HEK293 (cell line): ENCODE measurements around the gene PRXL2B.

Experiments
- CTCF ChIA-PET: fragments of 350-600 bp; formaldehyde crosslinking; extraction: SDS; loops from one replicate; lab custom pipeline; 2021; ENCODE audit warnings: antibody characterized with exemption; lab: Yijun Ruan, JAX
- POLR2A ChIA-PET: fragments of 300-600 bp; formaldehyde crosslinking; extraction: SDS; loops from one replicate; lab custom pipeline; 2020; ENCODE audit warnings: antibody characterized with exemption, inconsistent platforms; lab: Yijun Ruan, JAX
- H3K27ac ChIP-seq: fragments of 200-500 bp; sonication (Bioruptor generic); 2 replicates; pipeline ENCODE4 v1.5.1; 2014; ENCODE audit warnings: low read depth, low read length, control low read depth, inconsistent platforms; ENCODE audit errors: extremely low read depth
- H3K36me3 ChIP-seq, 2 experiments: fragments of 200-500 bp in 1 of 2; sonication (Bioruptor generic) in 1 of 2; 1 replicate in 1 of 2; 2 replicates in 1 of 2; pipeline ENCODE4 v1.5.1; 2014 to 2017; ENCODE audit warnings: inconsistent platforms in 2 of 2, low read length in 2 of 2; ENCODE audit not compliant: control insufficient read depth in 2 of 2, insufficient read depth in 1 of 2
- H3K4me1 ChIP-seq: fragments of 200-500 bp; sonication (Bioruptor generic); 2 replicates; pipeline ENCODE4 v1.5.1; 2014; ENCODE audit warnings: mild to moderate bottlenecking, low read length, inconsistent platforms; ENCODE audit not compliant: control insufficient read depth, insufficient read depth
- H3K4me3 ChIP-seq: 2 replicates; pipeline ENCODE4 v1.5.1; 2011; ENCODE audit warnings: low read depth, mild to moderate bottlenecking, control low read depth, low read length, moderate library complexity
- H3K9me3 ChIP-seq: fragments of 200-500 bp; sonication (Bioruptor generic); 2 replicates; pipeline ENCODE4 v1.5.1; 2014; ENCODE audit warnings: low read depth, low read length, inconsistent platforms; ENCODE audit not compliant: control insufficient read depth, insufficient read depth
- BCL6B ChIP-seq: fragments of 450-650 bp; formaldehyde crosslinking; IDR thresholded peaks from 2 replicates; pipeline ENCODE4 v1.5.1; 2017; ENCODE audit warnings: missing biosample characterization, missing genetic modification characterization
- HOXC10 ChIP-seq: sonication (generic); formaldehyde crosslinking; IDR thresholded peaks from 2 replicates; pipeline ENCODE4 v1.8.1; 2023; ENCODE audit warnings: mild to moderate bottlenecking, missing genetic modification reagents
- IKZF3 ChIP-seq: fragments of 450-650 bp; IDR thresholded peaks from 2 replicates; pipeline ENCODE4 v1.5.0; 2018; ENCODE audit warnings: missing biosample characterization, mild to moderate bottlenecking, missing genetic modification characterization, moderate library complexity
- PATZ1 ChIP-seq: fragments of 450-650 bp; formaldehyde crosslinking; IDR thresholded peaks from 2 replicates; pipeline ENCODE4 v1.5.1; 2016; ENCODE audit warnings: missing biosample characterization, missing genetic modification characterization
- SCRT2 ChIP-seq: fragments of 450-650 bp; formaldehyde crosslinking; IDR thresholded peaks from 2 replicates; pipeline ENCODE4 v1.5.1; 2016; ENCODE audit warnings: missing biosample characterization, missing genetic modification characterization
- SP2 ChIP-seq: fragments of 450-650 bp; formaldehyde crosslinking; IDR thresholded peaks from 2 replicates; pipeline ENCODE4 v1.5.1; 2016; ENCODE audit warnings: missing biosample characterization, missing genetic modification characterization
- TSHZ1 ChIP-seq: fragments of 450-650 bp; formaldehyde crosslinking; IDR thresholded peaks from 2 replicates; pipeline ENCODE4 v1.5.1; 2016; ENCODE audit warnings: missing biosample characterization, missing genetic modification characterization, borderline replicate concordance
- YY1 ChIP-seq: fragments of 450-650 bp; formaldehyde crosslinking; IDR thresholded peaks from 2 replicates; pipeline ENCODE4 v1.5.1; 2018; ENCODE audit warnings: missing biosample characterization, missing genetic modification characterization
- YY2 ChIP-seq: fragments of 450-650 bp; formaldehyde crosslinking; IDR thresholded peaks from 2 replicates; pipeline ENCODE4 v1.5.1; 2016; ENCODE audit warnings: missing biosample characterization, missing genetic modification characterization
- ZBTB20 ChIP-seq: fragments of 450-650 bp; formaldehyde crosslinking; IDR thresholded peaks from 2 replicates; pipeline ENCODE4 v1.5.1; 2016; ENCODE audit warnings: missing biosample characterization, missing genetic modification characterization
- ZBTB7A ChIP-seq: fragments of 450-650 bp; formaldehyde crosslinking; IDR thresholded peaks from 2 replicates; pipeline ENCODE4 v1.5.1; 2016; ENCODE audit warnings: low read depth, missing biosample characterization, missing genetic modification characterization
- ZNF138 ChIP-seq: fragments of 450-650 bp; formaldehyde crosslinking; IDR thresholded peaks from 2 replicates; pipeline ENCODE4 v1.5.1; 2016; ENCODE audit warnings: missing biosample characterization, missing genetic modification characterization, borderline replicate concordance
- ZNF140 ChIP-seq: fragments of 450-650 bp; formaldehyde crosslinking; IDR thresholded peaks from 2 replicates; pipeline ENCODE4 v1.5.1; 2016; ENCODE audit warnings: missing biosample characterization, missing genetic modification characterization
- ZNF169 ChIP-seq: fragments of 450-650 bp; formaldehyde crosslinking; IDR thresholded peaks from 2 replicates; pipeline ENCODE4 v1.5.1; 2016; ENCODE audit warnings: missing biosample characterization, missing genetic modification characterization
- ZNF335 ChIP-seq: fragments of 450-650 bp; formaldehyde crosslinking; conservative IDR thresholded peaks from 2 replicates; pipeline ENCODE4 v1.5.1; 2016; ENCODE audit warnings: missing biosample characterization, missing genetic modification characterization
- ZNF600 ChIP-seq: fragments of 450-650 bp; formaldehyde crosslinking; IDR thresholded peaks from 2 replicates; pipeline ENCODE4 v1.5.1; 2016; ENCODE audit warnings: missing biosample characterization, missing genetic modification characterization
- ZNF660 ChIP-seq: fragments of 450-650 bp; IDR thresholded peaks from 2 replicates; pipeline ENCODE4 v1.5.1; 2018; ENCODE audit warnings: missing biosample characterization, mild to moderate bottlenecking, missing genetic modification characterization
- ZNF747 ChIP-seq: fragments of 450-650 bp; formaldehyde crosslinking; IDR thresholded peaks from 2 replicates; pipeline ENCODE4 v1.5.1; 2016; ENCODE audit warnings: missing biosample characterization, missing genetic modification characterization
- ZNF76 ChIP-seq: fragments of 450-650 bp; formaldehyde crosslinking; IDR thresholded peaks from 2 replicates; pipeline ENCODE4; 2016; ENCODE audit warnings: low read depth, missing biosample characterization, missing genetic modification characterization, borderline replicate concordance

The PRXL2B gene

GRCh38 chr1:2587071-2587859, 688 bp downstream of the PRXL2B start (continued):
- TF ChIP-seq ZNF335 (tag by site-specific recombination): peak; percentile 38
- no peak for TF ChIP-seq HOXC10
- TF ChIP-seq SCRT2 (tag by site-specific recombination): peak; percentile 99
- no peak for TF ChIP-seq ZNF747 (tag by site-specific recombination)
- TF ChIP-seq PATZ1 (tag by site-specific recombination): peak; percentile 80
- TF ChIP-seq ZNF169: no peak
- no peak for TF ChIP-seq ZNF660
- TF ChIP-seq TSHZ1 (tag by site-specific recombination): no peak
- no peak for TF ChIP-seq BCL6B
- no peak for TF ChIP-seq ZNF140
- TF ChIP-seq SP2 (tag by site-specific recombination): peak; percentile 29; the same call in 1 of the 2 replicates
- no peak for TF ChIP-seq IKZF3
- no peak for TF ChIP-seq ZNF76 (tag by site-specific recombination)
- peak; percentile 59; the same call in 1 of the 2 replicates for TF ChIP-seq ZBTB20
- no peak for TF ChIP-seq ZNF138
- no peak for TF ChIP-seq ZBTB7A
- peak; percentile 65 for TF ChIP-seq ZNF600 (tag by site-specific recombination)
- TF ChIP-seq, all 188 proteins: peak for 16

GRCh38 chr1:2587860-2588571, 1.4 kb downstream of the PRXL2B start:
- ChIA-PET CTCF (no interaction called here), POLR2A (no interaction called here)
- no peaks in the 10 kb centered on the region for H3K9me3 ChIP-seq
- TF ChIP-seq YY1 (no peak), YY2 (tag by site-specific recombination) (no peak)
- no peak overlapping the region for H3K4me3 ChIP-seq
- no peak overlapping the region for H3K27ac ChIP-seq
- H3K36me3 ChIP-seq: peaks cover 0 to 16% of the 10 kb centered on the region in 2 experiments; a peak in 1 of 3 replicates
- peaks cover 4% of the 10 kb centered on the region for H3K4me1 ChIP-seq
